Keratinocyte (primary cell): ENCODE data around the gene BFSP2. TPM values are rescaled to one million over a fixed set of nuclear protein-coding genes. Genes with fewer than 3 reads are reported as not detected.
"Not testable (repeated sequence)": the region's sequence is repeated elsewhere in the genome, so short reads cannot be mapped to it uniquely, and the experiment has no call there.

Experiments used
- DNase-seq: peaks from one replicate; pipeline ENCODE4 v3.0.0-alpha.2; 2011; ENCODE audit warnings: low read depth, missing footprints, low spot score
- FAIRE-seq: peaks from 2 replicates; lab custom pipeline; 2011; peaks lifted over from hg19 to GRCh38; lab: Jason Lieb, UNC
- H2AFZ ChIP-seq: 2 replicates; pipeline ENCODE4 v1.6.0; 2012; ENCODE audit warnings: low read length, control low read depth, inconsistent platforms; ENCODE audit not compliant: control insufficient read depth
- H3K27ac ChIP-seq: 2 replicates; pipeline ENCODE4 v1.5.1; 2011; ENCODE audit warnings: low read length; ENCODE audit not compliant: control insufficient read depth, insufficient read depth
- H3K27me3 ChIP-seq: 3 replicates; pipeline ENCODE4 v1.6.0; 2011; ENCODE audit warnings: low read length; ENCODE audit not compliant: control insufficient read depth, insufficient read depth; ENCODE audit errors: extremely low read depth
- H3K36me3 ChIP-seq, 2 experiments: 2 replicates in 1 of 2; 3 replicates in 1 of 2; pipeline ENCODE4 v1.5.1; 2011; ENCODE audit warnings: low read length in 2 of 2, mild to moderate bottlenecking in 1 of 2; ENCODE audit not compliant: control insufficient read depth in 2 of 2, insufficient read depth in 2 of 2; ENCODE audit errors: extremely low read depth in 1 of 2
- H3K4me1 ChIP-seq: 3 replicates; pipeline ENCODE4 v1.5.1; 2011; ENCODE audit warnings: low read length; ENCODE audit not compliant: control insufficient read depth, insufficient read depth; ENCODE audit errors: extremely low read depth
- H3K4me2 ChIP-seq: 3 replicates; pipeline ENCODE4 v1.6.0; 2011; ENCODE audit warnings: low read depth, low read length; ENCODE audit not compliant: control insufficient read depth, insufficient read depth; ENCODE audit errors: extremely low read depth
- H3K4me3 ChIP-seq, 3 experiments: fragments of 200-600 bp in 1 of 3; sonication (generic) in 1 of 3; 2 replicates in 2 of 3; 3 replicates in 1 of 3; pipeline ENCODE4 v1.5.1; 2011 to 2016; ENCODE audit warnings: low read length in 3 of 3, mild to moderate bottlenecking in 3 of 3, control low read depth in 2 of 3, inconsistent platforms in 1 of 3, low read depth in 1 of 3, mixed read lengths in 1 of 3, mixed run types in 1 of 3, moderate library complexity in 1 of 3; ENCODE audit not compliant: control insufficient read depth in 2 of 3, insufficient read depth in 2 of 3; ENCODE audit errors: extremely low read depth in 1 of 3
- H3K79me2 ChIP-seq: 2 replicates; pipeline ENCODE4 v1.6.0; 2012; ENCODE audit warnings: low read length; ENCODE audit not compliant: control insufficient read depth, insufficient read depth
- H3K9ac ChIP-seq: 3 replicates; pipeline ENCODE4 v1.6.0; 2011; ENCODE audit warnings: low read length; ENCODE audit not compliant: control insufficient read depth, insufficient read depth; ENCODE audit errors: extremely low read depth
- H3K9me1 ChIP-seq: 3 replicates; pipeline ENCODE4 v1.6.0; 2011; ENCODE audit warnings: low read length; ENCODE audit not compliant: control insufficient read depth, insufficient read depth; ENCODE audit errors: extremely low read depth
- H3K9me3 ChIP-seq: 2 replicates; pipeline ENCODE4 v1.5.1; 2012; ENCODE audit warnings: low read depth, low read length; ENCODE audit not compliant: control insufficient read depth
- H4K20me1 ChIP-seq: 3 replicates; pipeline ENCODE4 v1.6.0; 2011; ENCODE audit warnings: low read length; ENCODE audit not compliant: control insufficient read depth, insufficient read depth; ENCODE audit errors: extremely low read depth
- CTCF ChIP-seq, 3 experiments: IDR thresholded peaks in 1 of 3; conservative IDR thresholded peaks in 1 of 3; optimal IDR thresholded peaks in 1 of 3; 2 replicates in 2 of 3; 3 replicates in 1 of 3; pipeline versions ENCODE3 to v1.5.1; 2011; ENCODE audit warnings: low read length in 3 of 3, mild to moderate bottlenecking in 3 of 3, moderate library complexity in 2 of 3, control low read depth in 1 of 3, inconsistent platforms in 1 of 3; ENCODE audit not compliant: insufficient read depth in 2 of 3; ENCODE audit errors: extremely low read depth in 1 of 3
- EZH2 ChIP-seq: IDR thresholded peaks from one replicate; pipeline ENCODE4 v1.6.1; 2012; ENCODE audit warnings: inconsistent platforms, mild to moderate bottlenecking, low read length, moderate library complexity
- dilution Hi-C: fragments of 300-500 bp; cut with MboI; formaldehyde crosslinking; loops from one replicate; pipeline ENCODE4 v1.7.0; 2020; ENCODE audit warnings: low sequenced_read_pairs; ENCODE audit not compliant: extremely low pct_ligation_motif_present
- polyA plus RNA-seq, 5 experiments: library from polyadenylated mRNA; depleted of rRNA in 3 of 5; stranded (reverse) in 3 of 5; stranded (forward) in 1 of 5; unstranded in 1 of 5; fragments of >200 nt; gene quantifications; 1 replicate in 1 of 5; 2 replicates in 3 of 5; 3 replicates in 1 of 5; pipeline versions ENCODE4 v1.2.1 to v1.2.3, GENCODE V29; 2011 to 2012; ENCODE audit warnings: missing spikeins in 2 of 5, low read depth in 1 of 5, low replicate concordance in 1 of 5

The BFSP2 gene
- polyA plus RNA-seq, 1 donor (not counting 4 experiments of a cell fraction or from before 2014, with no cell fraction given) = not detected

- dilution Hi-C loops = no loop called here
- no peak overlapping the region for H3K27ac ChIP-seq
- no peak overlapping the region for H3K4me2 ChIP-seq
- H3K9me3 ChIP-seq = no peaks in the 10 kb centered on the region
- no peaks in the 10 kb centered on the region for H3K9me1 ChIP-seq
- no peak overlapping the region for H3K4me3 ChIP-seq
- H2AFZ ChIP-seq = no peak overlapping the region
- H3K9ac ChIP-seq = no peak overlapping the region
- TF ChIP-seq EZH2 = no peak
- H3K4me1 ChIP-seq = no peaks in the 10 kb centered on the region
- H3K36me3 ChIP-seq = no peaks in the 10 kb centered on the region
- FAIRE-seq (no peak), DNase-seq (no peak)
- H3K79me2 ChIP-seq = no peaks in the 10 kb centered on the region
- H4K20me1 ChIP-seq = no peaks in the 10 kb centered on the region
- H3K27me3 ChIP-seq = no peaks in the 10 kb centered on the region
These were observed 115.3 kb downstream of the BFSP2 start for GRCh38 chr3:133515127-133515526.

- Histone ChIP-seq H3K9ac (no peak overlapping the region), H3K4me2 (no peak overlapping the region), H3K4me3 (no peak overlapping the region), H2AFZ (no peak overlapping the region), H3K27me3 (no peaks in the 10 kb centered on the region), H3K27ac (no peak overlapping the region), H3K9me1 (no peaks in the 10 kb centered on the region), H4K20me1 (no peaks in the 10 kb centered on the region), H3K36me3 (no peaks in the 10 kb centered on the region), H3K79me2 (no peaks in the 10 kb centered on the region), H3K9me3 (no peaks in the 10 kb centered on the region), H3K4me1 (no peaks in the 10 kb centered on the region)
- TF ChIP-seq EZH2 (no peak), CTCF (optimal IDR thresholded peaks at IDR 0.05 in 1 of 3, IDR thresholded peaks at IDR 0.05 in 1 of 3, conservative IDR thresholded peaks at IDR 0.05 in 1 of 3; ENCODE audit: extremely low read depth in 1 of 3, insufficient read depth in 2 of 3, low read length in 3 of 3) (no peak)
- FAIRE-seq (no peak), DNase-seq (no peak)
- dilution Hi-C loops = no loop called here
These were observed 120.4 kb downstream of the BFSP2 start for GRCh38 chr3:133520286-133520685.

GRCh38 chr3:133520938-133521337 is 121.1 kb downstream of the BFSP2 start:
- dilution Hi-C loops, DNase-seq, H3K4me1 ChIP-seq: not testable (repeated sequence)

More at GRCh38 chr3:133520938-133521337, 121.1 kb downstream of the BFSP2 start:
- H3K36me3 ChIP-seq, H3K9me1 ChIP-seq, H3K9ac ChIP-seq, H3K27ac ChIP-seq, H3K9me3 ChIP-seq, H3K79me2 ChIP-seq, H4K20me1 ChIP-seq, H3K4me3 ChIP-seq, H3K27me3 ChIP-seq, FAIRE-seq, H3K4me2 ChIP-seq, H2AFZ ChIP-seq: not testable (repeated sequence)
